ENCODE data around the gene ACLY. TPM values are rescaled to one million over a fixed set of nuclear protein-coding genes. Genes with fewer than 3 reads are reported as not detected.

Gene ACLY
- total and polyA plus RNA-seq, 2 experiments from 2014 or later, result 119 to 439 TPM

- no peak overlapping the region for H2AFZ ChIP-seq
- H3K4me2 ChIP-seq, result no peak overlapping the region
- H3F3A ChIP-seq (replicated peaks; ENCODE audit: low read depth), result no peaks in the 10 kb centered on the region
- H3K4me3 ChIP-seq, result no peak overlapping the region
- Mint-ChIP-seq H3K36me3 (ENCODE audit: low read depth) (peaks cover 3% of the 10 kb centered on the region; the same call in 1 of the 3 replicates), H3K27me3 (ENCODE audit: insufficient read depth, low read depth, poor library complexity) (peaks cover 11% of the 10 kb centered on the region), H3K4me1 (no peaks in the 10 kb centered on the region; the same call in 2 of the 3 replicates), H3K27ac (peak overlapping the region; percentile 56; the same call in 1 of the 2 replicates), H3K4me3 (no peak overlapping the region; the same call in 2 of the 3 replicates), H3K9me3 (no peaks in the 10 kb centered on the region)
- DNase-seq (ENCODE audit: low spot score), result no peak
- no peaks in the 10 kb centered on the region for H4K20me1 ChIP-seq (replicated peaks; ENCODE audit: insufficient read depth)
- H3K36me3 ChIP-seq (ENCODE audit: insufficient read depth), result no peaks in the 10 kb centered on the region
- no peaks in the 10 kb centered on the region for H3K27me3 ChIP-seq (ENCODE audit: insufficient read depth)
- TF ChIP-seq, protein P1, sequence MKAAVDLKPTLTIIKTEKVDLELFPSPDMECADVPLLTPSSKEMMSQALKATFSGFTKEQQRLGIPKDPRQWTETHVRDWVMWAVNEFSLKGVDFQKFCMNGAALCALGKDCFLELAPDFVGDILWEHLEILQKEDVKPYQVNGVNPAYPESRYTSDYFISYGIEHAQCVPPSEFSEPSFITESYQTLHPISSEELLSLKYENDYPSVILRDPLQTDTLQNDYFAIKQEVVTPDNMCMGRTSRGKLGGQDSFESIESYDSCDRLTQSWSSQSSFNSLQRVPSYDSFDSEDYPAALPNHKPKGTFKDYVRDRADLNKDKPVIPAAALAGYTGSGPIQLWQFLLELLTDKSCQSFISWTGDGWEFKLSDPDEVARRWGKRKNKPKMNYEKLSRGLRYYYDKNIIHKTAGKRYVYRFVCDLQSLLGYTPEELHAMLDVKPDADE (IDR thresholded peaks at IDR 0.05), result no peak
- no peak for TF ChIP-seq JUNB (IDR thresholded peaks at IDR 0.05; ENCODE audit: unreplicated experiment)
- no peak for TF ChIP-seq CTCF (conservative IDR thresholded peaks at IDR 0.05; ENCODE audit: low read depth in 2 of 2)
- TF ChIP-seq CREB1 (CRISPR knock-in tag; IDR thresholded peaks at IDR 0.05; ENCODE audit: low read depth), result no peak
- no peak for TF ChIP-seq EZH2phosphoT487 (IDR thresholded peaks at IDR 0.05; ENCODE audit: unreplicated experiment)
- TF ChIP-seq POLR2AphosphoS5 (IDR thresholded peaks at IDR 0.05; ENCODE audit: low read depth), result no peak
- TF ChIP-seq NANOG (IDR thresholded peaks at IDR 0.05; ENCODE audit: borderline replicate concordance), result no peak
- no peak for TF ChIP-seq ZNF114 (CRISPR knock-in tag; IDR thresholded peaks at IDR 0.05)
- no peak for TF ChIP-seq STAT1 (IDR thresholded peaks at IDR 0.05; ENCODE audit: unreplicated experiment)
- TF ChIP-seq EZH2 (IDR thresholded peaks at IDR 0.05; ENCODE audit: low read depth, unreplicated experiment), result no peak
- TF ChIP-seq ZNF462 (CRISPR knock-in tag; IDR thresholded peaks at IDR 0.05), result no peak
- TF ChIP-seq, protein P2, sequence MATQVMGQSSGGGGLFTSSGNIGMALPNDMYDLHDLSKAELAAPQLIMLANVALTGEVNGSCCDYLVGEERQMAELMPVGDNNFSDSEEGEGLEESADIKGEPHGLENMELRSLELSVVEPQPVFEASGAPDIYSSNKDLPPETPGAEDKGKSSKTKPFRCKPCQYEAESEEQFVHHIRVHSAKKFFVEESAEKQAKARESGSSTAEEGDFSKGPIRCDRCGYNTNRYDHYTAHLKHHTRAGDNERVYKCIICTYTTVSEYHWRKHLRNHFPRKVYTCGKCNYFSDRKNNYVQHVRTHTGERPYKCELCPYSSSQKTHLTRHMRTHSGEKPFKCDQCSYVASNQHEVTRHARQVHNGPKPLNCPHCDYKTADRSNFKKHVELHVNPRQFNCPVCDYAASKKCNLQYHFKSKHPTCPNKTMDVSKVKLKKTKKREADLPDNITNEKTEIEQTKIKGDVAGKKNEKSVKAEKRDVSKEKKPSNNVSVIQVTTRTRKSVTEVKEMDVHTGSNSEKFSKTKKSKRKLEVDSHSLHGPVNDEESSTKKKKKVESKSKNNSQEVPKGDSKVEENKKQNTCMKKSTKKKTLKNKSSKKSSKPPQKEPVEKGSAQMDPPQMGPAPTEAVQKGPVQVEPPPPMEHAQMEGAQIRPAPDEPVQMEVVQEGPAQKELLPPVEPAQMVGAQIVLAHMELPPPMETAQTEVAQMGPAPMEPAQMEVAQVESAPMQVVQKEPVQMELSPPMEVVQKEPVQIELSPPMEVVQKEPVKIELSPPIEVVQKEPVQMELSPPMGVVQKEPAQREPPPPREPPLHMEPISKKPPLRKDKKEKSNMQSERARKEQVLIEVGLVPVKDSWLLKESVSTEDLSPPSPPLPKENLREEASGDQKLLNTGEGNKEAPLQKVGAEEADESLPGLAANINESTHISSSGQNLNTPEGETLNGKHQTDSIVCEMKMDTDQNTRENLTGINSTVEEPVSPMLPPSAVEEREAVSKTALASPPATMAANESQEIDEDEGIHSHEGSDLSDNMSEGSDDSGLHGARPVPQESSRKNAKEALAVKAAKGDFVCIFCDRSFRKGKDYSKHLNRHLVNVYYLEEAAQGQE (IDR thresholded peaks at IDR 0.05; ENCODE audit: unreplicated experiment), result no peak
- no peak for TF ChIP-seq ZNF331 (CRISPR knock-in tag; IDR thresholded peaks at IDR 0.05; ENCODE audit: low read depth)
- H3K9me2 ChIP-seq (ENCODE audit: insufficient read depth), result no peaks in the 10 kb centered on the region
- no peak for ATAC-seq
- H3K79me2 ChIP-seq (replicated peaks; ENCODE audit: insufficient read depth), result no peaks in the 10 kb centered on the region
- H3K4me1 ChIP-seq (ENCODE audit: insufficient read depth), result no peaks in the 10 kb centered on the region
- no peak overlapping the region for H3K27ac ChIP-seq (ENCODE audit: low read depth)
Observed at GRCh38 chr17:41943492-41943891, 24.7 kb upstream of the ACLY start.

All from GM23338 (cell line).